ENCODE data around the gene INPP5K. TPM values are rescaled to one million over a fixed set of nuclear protein-coding genes. Genes with fewer than 3 reads are reported as not detected.
A peak's percentile ranks its signal among the peaks of the same experiment; 100 is the strongest.
"Not testable (repeated sequence)": the region's sequence is repeated elsewhere in the genome, so short reads cannot be mapped to it uniquely, and the experiment has no call there.

Gene INPP5K
- total and polyA plus RNA-seq, 7 donors, result 25.7 to 66.5 (median 41.0) TPM

DNA sequence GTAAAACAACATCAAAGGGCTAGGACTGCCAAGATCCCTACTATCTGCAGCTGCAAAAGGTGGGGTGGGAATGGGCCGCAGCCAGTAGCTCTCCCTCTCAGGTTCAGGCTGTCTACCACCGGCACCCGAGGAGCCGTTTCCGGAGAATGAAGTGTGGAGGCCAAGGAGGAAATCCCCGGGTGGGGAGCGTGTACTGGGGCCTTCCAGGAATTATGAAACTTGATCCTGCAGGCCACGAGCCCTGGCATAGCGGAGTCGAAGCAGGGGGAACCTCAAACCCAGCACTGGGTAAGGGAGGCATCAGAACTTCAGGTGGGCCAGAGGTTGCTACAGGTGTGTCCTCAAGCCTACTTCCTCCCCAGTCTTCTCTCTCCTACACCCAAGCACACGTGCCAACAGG lies 5.1 kb downstream of the INPP5K start:
- intact Hi-C loops (cut with DNase I), result no loop called here
- TF ChIP-seq, protein P1, sequence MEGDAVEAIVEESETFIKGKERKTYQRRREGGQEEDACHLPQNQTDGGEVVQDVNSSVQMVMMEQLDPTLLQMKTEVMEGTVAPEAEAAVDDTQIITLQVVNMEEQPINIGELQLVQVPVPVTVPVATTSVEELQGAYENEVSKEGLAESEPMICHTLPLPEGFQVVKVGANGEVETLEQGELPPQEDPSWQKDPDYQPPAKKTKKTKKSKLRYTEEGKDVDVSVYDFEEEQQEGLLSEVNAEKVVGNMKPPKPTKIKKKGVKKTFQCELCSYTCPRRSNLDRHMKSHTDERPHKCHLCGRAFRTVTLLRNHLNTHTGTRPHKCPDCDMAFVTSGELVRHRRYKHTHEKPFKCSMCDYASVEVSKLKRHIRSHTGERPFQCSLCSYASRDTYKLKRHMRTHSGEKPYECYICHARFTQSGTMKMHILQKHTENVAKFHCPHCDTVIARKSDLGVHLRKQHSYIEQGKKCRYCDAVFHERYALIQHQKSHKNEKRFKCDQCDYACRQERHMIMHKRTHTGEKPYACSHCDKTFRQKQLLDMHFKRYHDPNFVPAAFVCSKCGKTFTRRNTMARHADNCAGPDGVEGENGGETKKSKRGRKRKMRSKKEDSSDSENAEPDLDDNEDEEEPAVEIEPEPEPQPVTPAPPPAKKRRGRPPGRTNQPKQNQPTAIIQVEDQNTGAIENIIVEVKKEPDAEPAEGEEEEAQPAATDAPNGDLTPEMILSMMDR (IDR thresholded peaks at IDR 0.05), result no peak
- TF ChIP-seq POLR2AphosphoS5 (IDR thresholded peaks at IDR 0.05) (peak in 1 of 4 donors; percentile 15), POLR2A (IDR thresholded peaks at IDR 0.05) (no peak), EP300 (IDR thresholded peaks at IDR 0.05) (no peak)
- Histone ChIP-seq H3K4me1 (peaks cover 0 to 55% (median 45%) of the 10 kb centered on the region in 4 donors), H3K4me3 (no peak overlapping the region), H3K36me3 (peaks cover 7 to 50% (median 41%) of the 10 kb centered on the region in 4 donors), H3K27ac (peak overlapping the region; percentile 69 to 77 (median 71)), H3K9me3 (no peaks in the 10 kb centered on the region), H3K27me3 (no peaks in the 10 kb centered on the region)
- peak; percentile 77 for DNase-seq
- whole genome bisulfite sequencing, 2 donors, result 34 to 47% methylated on average over 11 of the region's 11 CpGs

GRCh38 chr17:1509290-1509881 lies 7.0 kb downstream of the INPP5K start:
- intact Hi-C loops (cut with DNase I), result no loop called here
- H3K4me1 ChIP-seq, result peaks cover 0 to 40% (median 30%) of the 10 kb centered on the region in 4 donors
- H3K4me3 ChIP-seq, result no peak overlapping the region
- H3K9me3 ChIP-seq, result no peaks in the 10 kb centered on the region
- no peaks in the 10 kb centered on the region for H3K27me3 ChIP-seq
- no peak overlapping the region for H3K27ac ChIP-seq
- peaks cover 7 to 63% (median 44%) of the 10 kb centered on the region in 4 donors for H3K36me3 ChIP-seq
- TF ChIP-seq EP300 (IDR thresholded peaks at IDR 0.05), result no peak
- TF ChIP-seq, protein P1 (IDR thresholded peaks at IDR 0.05), result no peak
- TF ChIP-seq POLR2A (IDR thresholded peaks at IDR 0.05), result no peak
- no peak for TF ChIP-seq POLR2AphosphoS5 (IDR thresholded peaks at IDR 0.05)
- WGBS, 2 donors, result 22 to 67% methylated on average over 7 of the region's 7 CpGs
- no peak for DNase-seq

DNA sequence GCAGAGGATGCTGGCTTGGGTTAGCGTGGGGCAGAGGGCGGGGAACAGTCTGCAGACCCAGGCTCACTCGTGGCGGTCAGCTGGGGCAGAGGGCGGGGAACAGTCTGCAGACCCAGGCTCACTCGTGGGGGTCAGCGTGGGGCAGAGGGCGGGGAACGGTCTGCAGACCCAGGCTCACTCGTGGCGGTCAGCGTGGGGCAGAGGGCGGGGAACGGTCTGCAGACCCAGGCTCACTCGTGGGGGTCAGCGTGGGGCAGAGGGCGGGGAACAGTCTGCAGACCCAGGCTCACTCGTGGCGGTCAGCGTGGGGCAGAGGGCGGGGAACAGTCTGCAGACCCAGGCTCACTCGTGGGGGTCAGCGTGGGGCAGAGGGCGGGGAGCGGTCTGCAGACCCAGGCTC lies 7.7 kb downstream of the INPP5K start:
- H3K4me3 ChIP-seq; H3K27ac ChIP-seq; H3K27me3 ChIP-seq; H3K9me3 ChIP-seq; intact Hi-C loops (cut with DNase I): not testable (repeated sequence)
- 64 to 87% methylated on average over 25 of the region's 25 CpGs for WGBS, 2 donors
- DNase-seq, result peak; percentile 59
- Histone ChIP-seq H3K4me1 (peaks cover 0 to 34% (median 26%) of the 10 kb centered on the region in 4 donors), H3K36me3 (peaks cover 7 to 68% (median 42%) of the 10 kb centered on the region in 4 donors)

- no peak overlapping the region for H3K27ac ChIP-seq
- H3K4me1 ChIP-seq, result peaks cover 0 to 15% (median 11%) of the 10 kb centered on the region in 4 donors
- H3K4me3 ChIP-seq, result no peak overlapping the region
- intact Hi-C loops (cut with DNase I), result no loop called here
- H3K27me3 ChIP-seq, result no peaks in the 10 kb centered on the region
- peaks cover 7 to 66% (median 33%) of the 10 kb centered on the region in 4 donors for H3K36me3 ChIP-seq
- WGBS, 2 donors, result 93% methylated on average over 13 of the region's 13 CpGs
- no peaks in the 10 kb centered on the region for H3K9me3 ChIP-seq
- TF ChIP-seq, protein P1 (IDR thresholded peaks at IDR 0.05), result no peak
- no peak for TF ChIP-seq POLR2AphosphoS5 (IDR thresholded peaks at IDR 0.05)
- no peak for TF ChIP-seq EP300 (IDR thresholded peaks at IDR 0.05)
- no peak for TF ChIP-seq POLR2A (IDR thresholded peaks at IDR 0.05)
- no peak for DNase-seq
These were observed 9.7 kb downstream of the INPP5K start for GRCh38 chr17:1506649-1507267.

DNA sequence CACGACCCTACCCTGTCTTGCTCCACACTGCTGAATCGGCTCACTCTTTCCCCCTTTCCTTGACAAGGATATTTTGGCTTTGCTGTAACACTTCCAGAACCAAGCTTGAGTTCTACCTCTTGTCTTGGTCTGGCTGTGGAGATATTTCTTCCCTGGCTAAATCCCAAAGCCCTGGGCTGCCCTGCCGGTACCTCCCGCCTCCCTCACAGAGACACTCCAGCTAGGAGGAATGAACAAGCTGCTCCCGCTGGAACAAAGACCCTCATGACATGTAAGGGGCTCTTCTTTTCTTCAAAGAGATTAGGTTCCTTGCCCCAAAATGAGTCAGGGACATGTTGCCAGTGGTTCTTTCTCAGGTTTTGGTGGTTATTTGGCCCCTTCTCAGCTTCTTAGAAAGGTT lies 10.8 kb downstream of the INPP5K start:
- DNase-seq, result no peak
- Histone ChIP-seq H3K4me3 (no peak overlapping the region), H3K27me3 (no peaks in the 10 kb centered on the region), H3K36me3 (peaks cover 7 to 76% (median 33%) of the 10 kb centered on the region in 4 donors), H3K9me3 (no peaks in the 10 kb centered on the region), H3K4me1 (peaks cover 0 to 4% (median 2%) of the 10 kb centered on the region in 4 donors), H3K27ac (no peak overlapping the region)
- WGBS, 2 donors, result 91 to 92% methylated on average over 5 of the region's 5 CpGs
- TF ChIP-seq EP300 (IDR thresholded peaks at IDR 0.05) (no peak), POLR2A (IDR thresholded peaks at IDR 0.05) (no peak)
- TF ChIP-seq, protein P1 (IDR thresholded peaks at IDR 0.05), result no peak
- intact Hi-C loops (cut with DNase I), result no loop called here
